ENCODE measurements around the gene GCKR. TPM values are rescaled to one million over a fixed set of nuclear protein-coding genes. Genes with fewer than 3 reads are reported as not detected.
A peak's percentile ranks its signal among the peaks of the same experiment; 100 is the strongest.

The GCKR gene
- total RNA-seq, 1 experiment from 2014 or later: not detected

GRCh38 chr2:27509326-27509725, 12.7 kb downstream of the GCKR start:
- no peaks in the 10 kb centered on the region for H3K27me3 ChIP-seq (replicated peaks; ENCODE audit: insufficient read depth, low read depth, low read length, poor library complexity)
- TF ChIP-seq, protein P1, sequence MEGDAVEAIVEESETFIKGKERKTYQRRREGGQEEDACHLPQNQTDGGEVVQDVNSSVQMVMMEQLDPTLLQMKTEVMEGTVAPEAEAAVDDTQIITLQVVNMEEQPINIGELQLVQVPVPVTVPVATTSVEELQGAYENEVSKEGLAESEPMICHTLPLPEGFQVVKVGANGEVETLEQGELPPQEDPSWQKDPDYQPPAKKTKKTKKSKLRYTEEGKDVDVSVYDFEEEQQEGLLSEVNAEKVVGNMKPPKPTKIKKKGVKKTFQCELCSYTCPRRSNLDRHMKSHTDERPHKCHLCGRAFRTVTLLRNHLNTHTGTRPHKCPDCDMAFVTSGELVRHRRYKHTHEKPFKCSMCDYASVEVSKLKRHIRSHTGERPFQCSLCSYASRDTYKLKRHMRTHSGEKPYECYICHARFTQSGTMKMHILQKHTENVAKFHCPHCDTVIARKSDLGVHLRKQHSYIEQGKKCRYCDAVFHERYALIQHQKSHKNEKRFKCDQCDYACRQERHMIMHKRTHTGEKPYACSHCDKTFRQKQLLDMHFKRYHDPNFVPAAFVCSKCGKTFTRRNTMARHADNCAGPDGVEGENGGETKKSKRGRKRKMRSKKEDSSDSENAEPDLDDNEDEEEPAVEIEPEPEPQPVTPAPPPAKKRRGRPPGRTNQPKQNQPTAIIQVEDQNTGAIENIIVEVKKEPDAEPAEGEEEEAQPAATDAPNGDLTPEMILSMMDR (conservative IDR thresholded peaks at IDR 0.05; ENCODE audit: low read depth, low read length): no peak
- no peak for TF ChIP-seq EZH2 (IDR thresholded peaks at IDR 0.05; ENCODE audit: borderline replicate concordance, low read depth, low read length, poor library complexity, severe bottlenecking)
- no peak overlapping the region for H3K27ac ChIP-seq (ENCODE audit: low read depth, low read length, poor library complexity, severe bottlenecking)
- H3K36me3 ChIP-seq (ENCODE audit: insufficient read depth, low read length, poor library complexity, severe bottlenecking): no peaks in the 10 kb centered on the region
- no TSS peak for BruUV-seq (replicated peaks)
- H3K4me1 ChIP-seq (ENCODE audit: insufficient read depth, low read length, poor library complexity, severe bottlenecking): no peaks in the 10 kb centered on the region
- CTCF ChIA-PET: no interaction called here
- POLR2A ChIA-PET (ENCODE audit: low non-redundant PET): no interaction called here
- intact Hi-C loops (cut with micrococcal nuclease; ENCODE audit: unreplicated experiment): no loop called here
- H3K4me3 ChIP-seq (ENCODE audit: low read depth, low read length, poor library complexity, severe bottlenecking): no peak overlapping the region
- no peaks in the 10 kb centered on the region for H3K9me3 ChIP-seq (ENCODE audit: low read depth, low read length, poor library complexity, severe bottlenecking)
- peak; percentile 45 for DNase-seq (ENCODE audit: low spot score)

DNA sequence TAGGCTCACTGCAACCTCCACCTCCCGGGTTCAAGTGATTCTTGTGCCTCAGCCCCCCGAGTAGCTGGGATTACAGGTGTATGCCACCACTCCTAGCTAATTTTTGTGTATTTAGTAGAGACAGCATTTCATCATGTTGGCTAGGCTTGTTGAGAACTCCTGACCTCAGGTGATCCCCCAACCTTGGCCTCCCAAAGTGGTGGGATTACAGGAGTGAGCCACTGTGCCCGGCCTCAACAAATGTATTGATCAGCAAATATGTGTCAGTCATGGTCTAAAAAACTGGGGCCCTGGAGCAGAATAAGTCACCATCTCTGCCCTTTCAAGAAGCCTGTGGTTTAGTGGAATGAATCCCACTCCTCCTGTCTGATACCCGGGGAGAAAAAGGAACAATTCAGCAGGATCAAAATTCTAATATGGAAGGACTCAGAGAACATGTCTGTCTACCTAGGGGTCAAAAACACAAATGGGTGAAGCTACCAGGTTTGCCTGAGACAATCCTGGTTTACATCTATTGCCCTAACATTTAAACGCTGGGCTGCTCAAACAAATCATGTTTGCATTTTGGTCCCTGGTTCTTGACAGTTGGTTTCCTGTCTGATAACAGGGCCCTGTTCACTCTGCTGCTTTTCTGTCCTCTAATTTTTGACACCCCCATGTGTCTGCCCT, 21.6 kb downstream of the GCKR start:
- ChIA-PET POLR2A (ENCODE audit: low non-redundant PET) (no interaction called here), CTCF (no interaction called here)
- DNase-seq (ENCODE audit: low spot score): no peak
- no peaks in the 10 kb centered on the region for H3K4me1 ChIP-seq (ENCODE audit: insufficient read depth, low read length, poor library complexity, severe bottlenecking)
- TF ChIP-seq, protein P1 (conservative IDR thresholded peaks at IDR 0.05; ENCODE audit: low read depth, low read length): no peak
- TF ChIP-seq EZH2 (IDR thresholded peaks at IDR 0.05; ENCODE audit: borderline replicate concordance, low read depth, low read length, poor library complexity, severe bottlenecking): no peak
- H3K36me3 ChIP-seq (ENCODE audit: insufficient read depth, low read length, poor library complexity, severe bottlenecking): no peaks in the 10 kb centered on the region
- no peaks in the 10 kb centered on the region for H3K9me3 ChIP-seq (ENCODE audit: low read depth, low read length, poor library complexity, severe bottlenecking)
- H3K27me3 ChIP-seq (replicated peaks; ENCODE audit: insufficient read depth, low read depth, low read length, poor library complexity): no peaks in the 10 kb centered on the region
- no peak overlapping the region for H3K4me3 ChIP-seq (ENCODE audit: low read depth, low read length, poor library complexity, severe bottlenecking)
- intact Hi-C loops (cut with micrococcal nuclease; ENCODE audit: unreplicated experiment): no loop called here
- no peak overlapping the region for H3K27ac ChIP-seq (ENCODE audit: low read depth, low read length, poor library complexity, severe bottlenecking)
- no TSS peak for BruUV-seq (replicated peaks)

GRCh38 chr2:27518782-27519113, 22.1 kb downstream of the GCKR start:
- intact Hi-C loops (cut with micrococcal nuclease; ENCODE audit: unreplicated experiment): no loop called here
- CTCF ChIA-PET: no interaction called here
- TF ChIP-seq, protein P1 (conservative IDR thresholded peaks at IDR 0.05; ENCODE audit: low read depth, low read length): no peak
- TF ChIP-seq EZH2 (IDR thresholded peaks at IDR 0.05; ENCODE audit: borderline replicate concordance, low read depth, low read length, poor library complexity, severe bottlenecking): no peak
- POLR2A ChIA-PET (ENCODE audit: low non-redundant PET): no interaction called here
- no TSS peak for BruUV-seq (replicated peaks)
- Histone ChIP-seq H3K36me3 (ENCODE audit: insufficient read depth, low read length, poor library complexity, severe bottlenecking) (no peaks in the 10 kb centered on the region), H3K4me1 (ENCODE audit: insufficient read depth, low read length, poor library complexity, severe bottlenecking) (no peaks in the 10 kb centered on the region), H3K9me3 (ENCODE audit: low read depth, low read length, poor library complexity, severe bottlenecking) (no peaks in the 10 kb centered on the region), H3K27me3 (replicated peaks; ENCODE audit: insufficient read depth, low read depth, low read length, poor library complexity) (no peaks in the 10 kb centered on the region), H3K27ac (ENCODE audit: low read depth, low read length, poor library complexity, severe bottlenecking) (no peak overlapping the region), H3K4me3 (ENCODE audit: low read depth, low read length, poor library complexity, severe bottlenecking) (no peak overlapping the region)
- DNase-seq (ENCODE audit: low spot score): no peak

All from A673 (cell line).